B cell (primary cell): Measurements from ENCODE around the gene RALGAPB. TPM values are rescaled to one million over a fixed set of nuclear protein-coding genes. Genes with fewer than 3 reads are reported as not detected.

Experiments used
- ATAC-seq: fragments of 200-7000 bp; cut with Tn5 transposase; one replicate; pipeline ENCODE4 v1.10.0; 2021; ENCODE audit warnings: low read depth, mild to moderate bottlenecking, moderate number of reproducible peaks, moderate library complexity
- CTCF ChIA-PET: fragments of 350-600 bp; sonication (Branson Sonifier 250); formaldehyde crosslinking; loops from one replicate; lab custom pipeline; 2021; ENCODE audit warnings: antibody characterized with exemption, inconsistent platforms; lab: Charles Lee
- POLR2A ChIA-PET: fragments of 350-600 bp; sonication (Branson Sonifier 250); formaldehyde crosslinking; loops from one replicate; lab custom pipeline; 2021; ENCODE audit warnings: antibody characterized with exemption; lab: Charles Lee
- DNase-seq: peaks from one replicate; pipeline ENCODE4 v3.0.0; 2013
- H2AFZ ChIP-seq: 2 replicates; pipeline ENCODE4 v1.6.1; 2012; ENCODE audit warnings: mild to moderate bottlenecking, low read depth, low read length; ENCODE audit not compliant: insufficient read depth, poor library complexity, severe bottlenecking
- H3K27ac ChIP-seq, 2 donors: 1 replicate in 1 of 2; 2 replicates in 1 of 2; pipeline ENCODE4 v1.5.1; 2012 to 2013; ENCODE audit warnings: low read length in 2 of 2, mild to moderate bottlenecking in 2 of 2, moderate library complexity in 1 of 2
- H3K27me3 ChIP-seq, 4 experiments: fragments of 200-600 bp in 1 of 4; sonication (generic) in 1 of 4; replicated peaks in 1 of 4; 1 replicate in 2 of 4; 2 replicates in 2 of 4; pipeline versions ENCODE4 v1.6.1 to v1.7.0; 2013 to 2016; ENCODE audit warnings: low read length in 3 of 4, mild to moderate bottlenecking in 2 of 4, mixed read lengths in 1 of 4, moderate library complexity in 1 of 4; ENCODE audit not compliant: insufficient read depth in 4 of 4, control insufficient read depth in 3 of 4; ENCODE audit errors: control extremely low read depth in 1 of 4
- H3K36me3 ChIP-seq, 2 experiments: replicated peaks in 1 of 2; 1 replicate in 1 of 2; 2 replicates in 1 of 2; pipeline versions ENCODE4 v1.6.1 to v1.7.1; 2013; ENCODE audit warnings: low read length in 1 of 2; ENCODE audit not compliant: insufficient read depth in 2 of 2, control insufficient read depth in 1 of 2; ENCODE audit errors: control extremely low read depth in 1 of 2, extremely low read depth in 1 of 2
- H3K4me1 ChIP-seq, 2 donors: fragments of 200-600 bp in 1 of 2; sonication (generic) in 1 of 2; 1 replicate in 1 of 2; 2 replicates in 1 of 2; pipeline versions ENCODE4 v1.5.1 to v1.6.1; 2013 to 2017; ENCODE audit warnings: low read length in 2 of 2; ENCODE audit not compliant: control insufficient read depth in 2 of 2, insufficient read depth in 2 of 2
- H3K4me2 ChIP-seq: replicated peaks from 2 replicates; pipeline ENCODE3; 2012; ENCODE audit warnings: mild to moderate bottlenecking, low read depth, low read length; ENCODE audit not compliant: poor library complexity, severe bottlenecking
- H3K4me3 ChIP-seq, 5 experiments: fragments of 200-600 bp in 1 of 5; sonication (generic) in 1 of 5; 1 replicate in 3 of 5; 2 replicates in 2 of 5; pipeline versions ENCODE4 v1.5.1 to v1.7.0; 2011 to 2016; ENCODE audit warnings: low read length in 4 of 5, mild to moderate bottlenecking in 4 of 5, low read depth in 2 of 5, control low read depth in 1 of 5, moderate library complexity in 1 of 5; ENCODE audit not compliant: insufficient read depth in 1 of 5; ENCODE audit errors: control extremely low read depth in 1 of 5, extremely low read depth in 1 of 5
- H3K79me2 ChIP-seq: fragments of 200-600 bp; sonication (generic); one replicate; pipeline ENCODE4 v1.6.0; 2016; ENCODE audit warnings: low read length; ENCODE audit not compliant: control insufficient read depth, insufficient read depth
- H3K9ac ChIP-seq: fragments of 200-600 bp; sonication (generic); 2 replicates; pipeline ENCODE4 v1.6.1; 2017; ENCODE audit warnings: mild to moderate bottlenecking, low read length, moderate library complexity
- H3K9me3 ChIP-seq, 3 donors: one replicate each; pipeline versions ENCODE4 v1.6.1 to v1.7.1; 2013; ENCODE audit warnings: low read length in 2 of 3; ENCODE audit not compliant: control insufficient read depth in 2 of 3, insufficient read depth in 1 of 3; ENCODE audit errors: control extremely low read depth in 1 of 3
- H4K20me1 ChIP-seq: 2 replicates; pipeline ENCODE4 v1.6.0; 2012; ENCODE audit warnings: mild to moderate bottlenecking, low read length; ENCODE audit not compliant: insufficient read depth, control insufficient read depth, poor library complexity, severe bottlenecking
- H3K27ac Mint-ChIP-seq: one replicate; pipeline ENCODE4 v1.8.0; 2021; ENCODE audit warnings: mixed read lengths
- H3K27me3 Mint-ChIP-seq: one replicate; pipeline ENCODE4 v1.8.0; 2021; ENCODE audit warnings: mixed read lengths
- H3K4me1 Mint-ChIP-seq: one replicate; pipeline ENCODE4 v1.8.0; 2021; ENCODE audit warnings: mixed read lengths
- H3K4me3 Mint-ChIP-seq: one replicate; pipeline ENCODE4 v1.8.0; 2021; ENCODE audit warnings: mixed read lengths
- H3K9me3 Mint-ChIP-seq: one replicate; pipeline ENCODE4 v1.8.0; 2022; ENCODE audit warnings: mixed read lengths; ENCODE audit not compliant: insufficient read depth
- CTCF ChIP-seq: fragments of 200-600 bp; IDR thresholded peaks from one replicate; pipeline ENCODE4 v1.8.0; 2022; ENCODE audit warnings: antibody characterized with exemption, mild to moderate bottlenecking
- EZH2 ChIP-seq: IDR thresholded peaks from 2 replicates; pipeline ENCODE4 v1.6.1; 2012; ENCODE audit warnings: borderline replicate concordance, low read depth, mild to moderate bottlenecking, moderate library complexity, low read length; ENCODE audit not compliant: insufficient read depth, poor library complexity, severe bottlenecking
- WGBS: methylation state at CpG from one replicate; pipeline ENCODE4 v1.1.5; 2013; ENCODE audit warnings: missing lambda C conversion rate; ENCODE audit not compliant: insufficient coverage; 5-methylcytosine and 5-hydroxymethylcytosine counted together
- intact Hi-C: fragments of 100-400 bp; cut with micrococcal nuclease; formaldehyde crosslinking; loops from one replicate; pipeline ENCODE4 v1.10.0; 2022
- polyA plus RNA-seq: library from polyadenylated mRNA; depleted of rRNA; stranded (reverse); fragments of >200 nt; gene quantifications from 2 replicates; pipeline ENCODE4 v1.2.3, GENCODE V29; 2012
- total RNA-seq, 2 donors: library from RNA; stranded (reverse); fragments of 120-200 nt in 1 of 2; gene quantifications; 1 replicate in 1 of 2; 2 replicates in 1 of 2; pipeline versions ENCODE4 v1.2.3 to v1.2.4, GENCODE V29; 2013 to 2022

RALGAPB gene
- total and polyA plus RNA-seq, 2 donors (not counting 1 experiment from before 2014, with no cell fraction given) = 15.0 to 58.3 TPM

DNA sequence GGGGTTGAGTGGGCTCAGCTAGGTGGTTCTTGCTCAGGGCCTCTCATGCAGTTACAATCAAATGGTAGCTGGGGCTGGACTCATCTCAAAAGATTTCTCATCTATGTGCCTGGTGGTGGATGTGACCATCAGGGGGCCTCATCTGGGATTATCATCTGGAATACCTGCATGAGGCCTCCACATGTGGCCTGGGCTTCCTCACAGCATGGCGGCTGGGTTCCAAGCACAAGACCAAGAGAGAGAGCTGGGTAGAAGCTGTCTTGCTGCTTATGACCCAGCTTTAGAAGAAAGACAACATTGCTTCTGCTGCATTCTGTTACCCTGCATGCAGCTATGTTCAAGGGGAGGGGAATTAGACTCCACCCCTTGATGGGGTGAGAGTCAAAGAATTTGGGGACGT is 151.4 kb downstream of the RALGAPB start:
- H3K9ac ChIP-seq = no peak overlapping the region
- ChIA-PET CTCF (interaction anchor here (1.1 kb wide), 1 partner anchor 10 kb away, joined by 3 read pairs; no protein-coding TSS in a partner anchor), POLR2A (no interaction called here)
- no peak overlapping the region for H3K27ac ChIP-seq
- ATAC-seq (no peak), DNase-seq (no peak)
- H3K4me2 ChIP-seq = no peak overlapping the region
- H3K4me1 Mint-ChIP-seq = no peaks in the 10 kb centered on the region
- H3K36me3 ChIP-seq = no peaks in the 10 kb centered on the region
- H3K27ac Mint-ChIP-seq = no peak overlapping the region
- no peak overlapping the region for H3K4me3 Mint-ChIP-seq
- no peaks in the 10 kb centered on the region for H3K9me3 Mint-ChIP-seq
- WGBS = 100% methylated on average over 1 of the region's 2 CpGs
- intact Hi-C loops = no loop called here
- peaks cover 0 to 6% (median 5%) of the 10 kb centered on the region in 4 experiments for H3K27me3 ChIP-seq
- H3K4me1 ChIP-seq = no peaks in the 10 kb centered on the region
- H3K4me3 ChIP-seq = no peak overlapping the region
- H3K27me3 Mint-ChIP-seq = peaks cover 43% of the 10 kb centered on the region
- H4K20me1 ChIP-seq = no peaks in the 10 kb centered on the region
- TF ChIP-seq EZH2 = no peak
- no peak for TF ChIP-seq CTCF
- no peak overlapping the region for H2AFZ ChIP-seq
- H3K79me2 ChIP-seq = no peaks in the 10 kb centered on the region
- H3K9me3 ChIP-seq = peaks cover 0 to 6% (median 0%) of the 10 kb centered on the region in 3 donors

- TF ChIP-seq EZH2 (no peak), CTCF (no peak)
- no peak overlapping the region for H3K27ac ChIP-seq
- Mint-ChIP-seq H3K4me3 (no peak overlapping the region), H3K4me1 (no peaks in the 10 kb centered on the region), H3K27me3 (peaks cover 27% of the 10 kb centered on the region), H3K27ac (no peak overlapping the region), H3K9me3 (no peaks in the 10 kb centered on the region)
- no peaks in the 10 kb centered on the region for H4K20me1 ChIP-seq
- DNase-seq (no peak), ATAC-seq (no peak)
- H2AFZ ChIP-seq = no peak overlapping the region
- CTCF ChIA-PET = no interaction called here
- H3K36me3 ChIP-seq = no peaks in the 10 kb centered on the region
- no peak overlapping the region for H3K4me3 ChIP-seq
- no peak overlapping the region for H3K9ac ChIP-seq
- H3K27me3 ChIP-seq = peaks cover 0 to 6% (median 3%) of the 10 kb centered on the region in 4 experiments
- no peak overlapping the region for H3K4me2 ChIP-seq
- H3K9me3 ChIP-seq = peaks cover 0 to 6% (median 0%) of the 10 kb centered on the region in 3 donors
- H3K79me2 ChIP-seq = no peaks in the 10 kb centered on the region
- intact Hi-C loops = no loop called here
- no peaks in the 10 kb centered on the region for H3K4me1 ChIP-seq
- POLR2A ChIA-PET = no interaction called here
Observed at GRCh38 chr20:38625896-38626295, 153.3 kb downstream of the RALGAPB start.
